Neural cell (in vitro differentiated cells): ENCODE data around the gene SFT2D1. TPM values are rescaled to one million over a fixed set of nuclear protein-coding genes. Genes with fewer than 3 reads are reported as not detected.

ENCODE experiments used
- H2AFZ ChIP-seq: fragments of 200-600, 300-800 bp; sonication (generic), shearing (Covaris generic); 2 replicates; pipeline ENCODE4 v1.6.0; 2014; ENCODE audit warnings: low read depth, mild to moderate bottlenecking, antibody characterized with exemption, low read length, moderate library complexity
- H3F3A ChIP-seq: fragments of 200-600 bp; shearing (Covaris generic); 2 replicates; pipeline ENCODE4 v1.6.1; 2016; ENCODE audit warnings: mild to moderate bottlenecking, moderate library complexity, mixed read lengths, antibody characterized with exemption, low read length; ENCODE audit not compliant: insufficient read depth, poor library complexity, severe bottlenecking
- H3K27ac ChIP-seq: fragments of 200-600, 300-800 bp; sonication (generic), shearing (Covaris generic); 2 replicates; pipeline ENCODE4 v1.5.1; 2014; ENCODE audit warnings: mild to moderate bottlenecking, low read length, moderate library complexity
- H3K27me3 ChIP-seq: fragments of 300-800, 200-600 bp; sonication (generic), shearing (Covaris generic); 2 replicates; pipeline ENCODE4 v1.6.0; 2014; ENCODE audit warnings: mild to moderate bottlenecking, low read depth, low read length, moderate library complexity; ENCODE audit not compliant: insufficient read depth
- H3K36me3 ChIP-seq: fragments of 300-800, 200-600 bp; sonication (generic), shearing (Covaris generic); 2 replicates; pipeline ENCODE4 v1.5.1; 2014; ENCODE audit warnings: mild to moderate bottlenecking, antibody characterized with exemption, low read length, moderate library complexity; ENCODE audit not compliant: insufficient read depth
- H3K4me2 ChIP-seq: fragments of 300-800, 200-600 bp; sonication (generic), shearing (Covaris generic); 2 replicates; pipeline ENCODE4 v1.6.0; 2014; ENCODE audit warnings: mild to moderate bottlenecking, low read length
- H3K4me3 ChIP-seq: fragments of 300-800, 200-600 bp; sonication (generic), shearing (Covaris generic); 2 replicates; pipeline ENCODE4 v1.5.1; 2014; ENCODE audit warnings: mild to moderate bottlenecking, low read length, moderate library complexity
- H3K79me2 ChIP-seq: fragments of 200-600 bp; shearing (Covaris generic); replicated peaks from 2 replicates; pipeline ENCODE4 v1.6.0; 2014; ENCODE audit warnings: mild to moderate bottlenecking, low read length, moderate library complexity; ENCODE audit not compliant: insufficient read depth
- H3K9ac ChIP-seq: fragments of 300-800, 200-600 bp; sonication (generic), shearing (Covaris generic); 2 replicates; pipeline ENCODE4 v1.6.1; 2016; ENCODE audit warnings: mild to moderate bottlenecking, low read length, mixed read lengths
- H3K9me2 ChIP-seq: fragments of 200-600 bp; shearing (Covaris generic); 2 replicates; pipeline ENCODE4 v1.6.1; 2016; ENCODE audit warnings: mild to moderate bottlenecking, low read length, mixed read lengths; ENCODE audit not compliant: insufficient read depth
- H3K9me3 ChIP-seq: fragments of 200-600, 300-800 bp; sonication (generic), shearing (Covaris generic); 2 replicates; pipeline ENCODE4 v1.6.1; 2016; ENCODE audit warnings: mild to moderate bottlenecking, mixed run types, low read length, moderate library complexity, mixed read lengths
- H4K20me1 ChIP-seq: fragments of 200-600 bp; shearing (Covaris generic); 2 replicates; pipeline ENCODE4 v1.6.1; 2016; ENCODE audit warnings: mild to moderate bottlenecking, mixed run types; ENCODE audit not compliant: insufficient read depth
- CTCF ChIP-seq: fragments of 450-650 bp; IDR thresholded peaks from 2 replicates; pipeline ENCODE4 v1.5.1; 2014; ENCODE audit warnings: antibody characterized with exemption, mild to moderate bottlenecking, moderate library complexity; ENCODE audit not compliant: poor library complexity, severe bottlenecking
- EP300 ChIP-seq: fragments of 450-650 bp; conservative IDR thresholded peaks from 2 replicates; pipeline ENCODE4 v1.6.1; 2014; ENCODE audit warnings: antibody characterized with exemption, mild to moderate bottlenecking, moderate library complexity; ENCODE audit not compliant: poor library complexity, severe bottlenecking
- EZH2 ChIP-seq: fragments of 200-600, 300-800 bp; shearing (Covaris generic), sonication (generic); IDR thresholded peaks from 2 replicates; pipeline ENCODE4 v1.6.1; 2014; ENCODE audit warnings: antibody characterized with exemption, low read length, borderline replicate concordance, mild to moderate bottlenecking; ENCODE audit not compliant: insufficient read depth, poor library complexity, severe bottlenecking
- MXI1 ChIP-seq: fragments of 450-650 bp; conservative IDR thresholded peaks from 2 replicates; pipeline ENCODE4 v1.6.1; 2014; ENCODE audit warnings: antibody characterized with exemption, mild to moderate bottlenecking; ENCODE audit not compliant: poor library complexity, severe bottlenecking
- POLR2AphosphoS5 ChIP-seq: IDR thresholded peaks from 2 replicates; pipeline ENCODE4 v1.6.1; 2012
- RAD21 ChIP-seq: fragments of 450-650 bp; conservative IDR thresholded peaks from 2 replicates; pipeline ENCODE4 v1.6.1; 2014; ENCODE audit warnings: antibody characterized with exemption, mild to moderate bottlenecking, moderate library complexity
- REST ChIP-seq: IDR thresholded peaks from 2 replicates; pipeline ENCODE4 v1.6.1; 2012; ENCODE audit warnings: borderline replicate concordance
- SMC3 ChIP-seq: fragments of 450-650 bp; conservative IDR thresholded peaks from 2 replicates; pipeline ENCODE4 v1.6.1; 2014; ENCODE audit warnings: antibody characterized with exemption, mild to moderate bottlenecking, moderate library complexity; ENCODE audit not compliant: poor library complexity
- TAF1 ChIP-seq: IDR thresholded peaks from 2 replicates; pipeline ENCODE4 v1.6.1; 2012; ENCODE audit warnings: low read depth
- polyA plus RNA-seq: library from polyadenylated mRNA; depleted of rRNA; stranded (reverse); fragments of >200 nt; gene quantifications from 2 replicates; pipeline ENCODE4 v1.2.3, GENCODE V29; 2014

SFT2D1 gene
- polyA plus RNA-seq, 1 donor from 2014 or later, result 81.7 TPM

- H2AFZ ChIP-seq, result no peak overlapping the region
- peak overlapping the region; percentile 73 for H3K9ac ChIP-seq
- no peaks in the 10 kb centered on the region for H3K9me3 ChIP-seq
- peak overlapping the region; percentile 71 for H3K4me2 ChIP-seq
- no peaks in the 10 kb centered on the region for H3K27me3 ChIP-seq
- peak overlapping the region; percentile 97 for H3K4me3 ChIP-seq
- H3F3A ChIP-seq, result no peaks in the 10 kb centered on the region
- TF ChIP-seq MXI1 (peak; percentile 13), SMC3 (peak; percentile 79), EZH2 (no peak), EP300 (no peak), CTCF (peak; percentile 88), RAD21 (peak; percentile 64), POLR2AphosphoS5 (no peak)
- H3K79me2 ChIP-seq, result peaks cover 9% of the 10 kb centered on the region
- peak overlapping the region; percentile 62 for H3K27ac ChIP-seq
- no peaks in the 10 kb centered on the region for H3K36me3 ChIP-seq
- H3K9me2 ChIP-seq, result no peaks in the 10 kb centered on the region
- no peaks in the 10 kb centered on the region for H4K20me1 ChIP-seq
These were observed 39.6 kb upstream of the SFT2D1 start for GRCh38 chr6:166381733-166382499.

GRCh38 chr6:166381381-166381732, 39.0 kb upstream of the SFT2D1 start:
- TF ChIP-seq EP300, result no peak
- TF ChIP-seq CTCF, result no peak
- no peak for TF ChIP-seq TAF1
- TF ChIP-seq EZH2, result no peak
- no peak for TF ChIP-seq RAD21
- TF ChIP-seq REST, result no peak
- no peak for TF ChIP-seq POLR2AphosphoS5
- no peak for TF ChIP-seq SMC3
- no peak for TF ChIP-seq MXI1
- H3K9me2 ChIP-seq, result no peaks in the 10 kb centered on the region
- H3K4me2 ChIP-seq, result peak overlapping the region; percentile 71
- no peaks in the 10 kb centered on the region for H3K9me3 ChIP-seq
- H3K27me3 ChIP-seq, result no peaks in the 10 kb centered on the region
- H4K20me1 ChIP-seq, result no peaks in the 10 kb centered on the region
- no peak overlapping the region for H2AFZ ChIP-seq
- H3K27ac ChIP-seq, result no peak overlapping the region
- H3F3A ChIP-seq, result no peaks in the 10 kb centered on the region
- no peaks in the 10 kb centered on the region for H3K36me3 ChIP-seq
- peak overlapping the region; percentile 97 for H3K4me3 ChIP-seq
- H3K79me2 ChIP-seq, result peaks cover 9% of the 10 kb centered on the region
- peak overlapping the region; percentile 73 for H3K9ac ChIP-seq
